Esophagus muscularis mucosa (tissue), 4 donors: ENCODE results near the gene TMC1. TPM values are rescaled to one million over a fixed set of nuclear protein-coding genes. Genes with fewer than 3 reads are reported as not detected.

Source experiments
- DNase-seq: peaks from one replicate; pipeline ENCODE4 v3.0.0-alpha.2; 2017; ENCODE audit errors: extremely low spot score
- H3K27ac ChIP-seq, 4 donors: fragments of 200-600 bp; sonication (generic); replicated peaks in 1 of 4; 1 replicate in 3 of 4; 2 replicates in 1 of 4; pipeline ENCODE4 v1.5.1; 2016 to 2019; ENCODE audit warnings: mild to moderate bottlenecking in 1 of 4
- H3K27me3 ChIP-seq, 4 donors: fragments of 200-600 bp; sonication (generic); one replicate each; pipeline versions ENCODE4 v1.5.1 to v1.6.0; 2016 to 2019
- H3K36me3 ChIP-seq, 4 donors: fragments of 200-600 bp; sonication (generic); one replicate each; pipeline ENCODE4 v1.5.1; 2016 to 2019
- H3K4me1 ChIP-seq, 4 donors: fragments of 200-600 bp; sonication (generic); one replicate each; pipeline ENCODE4 v1.5.1; 2016 to 2019
- H3K4me3 ChIP-seq, 4 donors: fragments of 200-600 bp; sonication (generic); 1 replicate in 2 of 4; 2 replicates in 2 of 4; pipeline ENCODE4 v1.5.1; 2016 to 2019; ENCODE audit warnings: mild to moderate bottlenecking in 4 of 4, moderate library complexity in 1 of 4
- H3K9me3 ChIP-seq, 4 donors: fragments of 200-600 bp; sonication (generic); 1 replicate in 3 of 4; 2 replicates in 1 of 4; pipeline ENCODE4 v1.5.1; 2016 to 2019
- CTCF ChIP-seq, 3 experiments: fragments of 200-600 bp in 2 of 3; fragments of 450-650 bp in 1 of 3; sonication (generic) in 2 of 3; IDR thresholded peaks; one replicate each; pipeline ENCODE4 v1.5.1; 2017 to 2019; ENCODE audit warnings: antibody characterized with exemption in 3 of 3, mild to moderate bottlenecking in 2 of 3, moderate library complexity in 1 of 3
- EP300 ChIP-seq: sonication (generic); formaldehyde crosslinking; IDR thresholded peaks from one replicate; pipeline ENCODE4 v1.6.1; 2017; ENCODE audit warnings: antibody characterized with exemption
- POLR2A ChIP-seq: fragments of 450-650 bp; IDR thresholded peaks from one replicate; pipeline ENCODE4 v1.6.1; 2017; ENCODE audit warnings: antibody characterized with exemption, moderate library complexity, mild to moderate bottlenecking, low read depth
- POLR2AphosphoS5 ChIP-seq, 2 donors: sonication (generic); formaldehyde crosslinking; IDR thresholded peaks; one replicate each; pipeline ENCODE4 v1.6.1; 2017; ENCODE audit warnings: antibody characterized with exemption in 2 of 2
- WGBS: methylation state at CpG from one replicate; pipeline ENCODE4 v1.1.5; 2018; 5-methylcytosine and 5-hydroxymethylcytosine counted together
- intact Hi-C: fragments of 100-400 bp; cut with DNase I; formaldehyde crosslinking; loops from one replicate; pipeline ENCODE4 v1.15.1; 2023
- total RNA-seq, 4 donors: library from RNA; depleted of rRNA; stranded (reverse); fragments of >200 nt; gene quantifications; one replicate each; pipeline versions ENCODE4 v1.1.0 to v1.2.1, GENCODE V29; 2016

TMC1 gene
- total RNA-seq, 4 donors from 2014 or later = not detected

GRCh38 chr9:72696511-72696910 is 175.1 kb downstream of the TMC1 start:
- no peaks in the 10 kb centered on the region for H3K9me3 ChIP-seq
- TF ChIP-seq POLR2AphosphoS5 (IDR thresholded peaks at IDR 0.05) = no peak
- no peak for TF ChIP-seq CTCF (IDR thresholded peaks at IDR 0.05)
- TF ChIP-seq POLR2A = no peak
- TF ChIP-seq EP300 = no peak
- H3K36me3 ChIP-seq = no peaks in the 10 kb centered on the region
- DNase-seq = no peak
- intact Hi-C loops = no loop called here
- no peaks in the 10 kb centered on the region for H3K27me3 ChIP-seq
- H3K27ac ChIP-seq = no peak overlapping the region
- no peak overlapping the region for H3K4me3 ChIP-seq
- no peaks in the 10 kb centered on the region for H3K4me1 ChIP-seq

GRCh38 chr9:72701510-72701909 is 180.1 kb downstream of the TMC1 start:
- DNase-seq = no peak
- no peak for TF ChIP-seq POLR2A
- no peak for TF ChIP-seq CTCF (IDR thresholded peaks at IDR 0.05)
- TF ChIP-seq POLR2AphosphoS5 (IDR thresholded peaks at IDR 0.05) = no peak
- no peak for TF ChIP-seq EP300
- intact Hi-C loops = no loop called here
- Histone ChIP-seq H3K27ac (no peak overlapping the region), H3K4me1 (no peaks in the 10 kb centered on the region), H3K27me3 (no peaks in the 10 kb centered on the region), H3K36me3 (no peaks in the 10 kb centered on the region), H3K4me3 (no peak overlapping the region), H3K9me3 (no peaks in the 10 kb centered on the region)
- WGBS = 91% methylated on average over 3 of the region's 3 CpGs

- Histone ChIP-seq H3K36me3 (no peaks in the 10 kb centered on the region), H3K27ac (no peak overlapping the region), H3K4me3 (no peak overlapping the region), H3K9me3 (no peaks in the 10 kb centered on the region), H3K4me1 (no peaks in the 10 kb centered on the region), H3K27me3 (no peaks in the 10 kb centered on the region)
- intact Hi-C loops = no loop called here
- WGBS = 66% methylated on average over 4 of the region's 4 CpGs
- no peak for TF ChIP-seq POLR2A
- no peak for TF ChIP-seq POLR2AphosphoS5 (IDR thresholded peaks at IDR 0.05)
- no peak for TF ChIP-seq EP300
- no peak for TF ChIP-seq CTCF (IDR thresholded peaks at IDR 0.05)
- DNase-seq = no peak
Observed at GRCh38 chr9:72703574-72703973, 182.2 kb downstream of the TMC1 start.

GRCh38 chr9:72704688-72705375 is 183.4 kb downstream of the TMC1 start:
- 91% methylated on average over 1 of the region's 1 CpG for WGBS
- no peaks in the 10 kb centered on the region for H3K36me3 ChIP-seq
- DNase-seq = no peak
- TF ChIP-seq CTCF (IDR thresholded peaks at IDR 0.05) (no peak), POLR2AphosphoS5 (IDR thresholded peaks at IDR 0.05) (no peak), POLR2A (no peak), EP300 (no peak)
- H3K27ac ChIP-seq = no peak overlapping the region
- no peak overlapping the region for H3K4me3 ChIP-seq
- H3K9me3 ChIP-seq = no peaks in the 10 kb centered on the region
- H3K4me1 ChIP-seq = no peaks in the 10 kb centered on the region
- no peaks in the 10 kb centered on the region for H3K27me3 ChIP-seq
- intact Hi-C loops = no loop called here

- Histone ChIP-seq H3K4me1 (no peaks in the 10 kb centered on the region), H3K27ac (no peak overlapping the region), H3K4me3 (no peak overlapping the region), H3K36me3 (no peaks in the 10 kb centered on the region), H3K9me3 (no peaks in the 10 kb centered on the region), H3K27me3 (no peaks in the 10 kb centered on the region)
- 82% methylated on average over 3 of the region's 3 CpGs for WGBS
- no peak for DNase-seq
- intact Hi-C loops = no loop called here
- TF ChIP-seq POLR2A = no peak
- TF ChIP-seq POLR2AphosphoS5 (IDR thresholded peaks at IDR 0.05) = no peak
- no peak for TF ChIP-seq CTCF (IDR thresholded peaks at IDR 0.05)
- no peak for TF ChIP-seq EP300
Observed at GRCh38 chr9:72718503-72718902, 197.1 kb downstream of the TMC1 start.
